GM19239 (cell line): ENCODE measurements around the gene CTSW.

ENCODE experiments used
- DNase-seq: peaks from one replicate; pipeline ENCODE4 v3.0.0; 2011; ENCODE audit warnings: low spot score; ENCODE audit not compliant: insufficient read length
- FAIRE-seq: peaks from 2 replicates; lab custom pipeline; 2011; peaks lifted over from hg19 to GRCh38; lab: Jason Lieb, UNC

Gene CTSW

GRCh38 chr11:65919573-65920371 is 40.1 kb downstream of the CTSW start:
- peak; percentile 53 for DNase-seq
- FAIRE-seq: no peak

- FAIRE-seq (no peak), DNase-seq (no peak)
Observed at GRCh38 chr11:65920372-65920802, 40.8 kb downstream of the CTSW start.

GRCh38 chr11:65921033-65921555 is 41.5 kb downstream of the CTSW start:
- DNase-seq: no peak

GRCh38 chr11:65921876-65922275 is 42.2 kb downstream of the CTSW start:
- FAIRE-seq (no peak), DNase-seq (no peak)

More at GRCh38 chr11:65921033-65921555, 41.5 kb downstream of the CTSW start:
- no peak for FAIRE-seq

- FAIRE-seq (no peak), DNase-seq (no peak)
Observed at GRCh38 chr11:65922565-65922964, 42.9 kb downstream of the CTSW start.

GRCh38 chr11:65925397-65925796 is 45.8 kb downstream of the CTSW start:
- FAIRE-seq (no peak), DNase-seq (no peak)

- peak; percentile 97 for FAIRE-seq
Observed at GRCh38 chr11:65927904-65928397, 48.3 kb downstream of the CTSW start.

GRCh38 chr11:65928667-65929066 is 49.0 kb downstream of the CTSW start:
- DNase-seq: no peak
- peak; percentile 78 for FAIRE-seq

More at GRCh38 chr11:65927904-65928397, 48.3 kb downstream of the CTSW start:
- DNase-seq: peak; percentile 83

GRCh38 chr11:65931773-65932557 is 52.3 kb downstream of the CTSW start:
- DNase-seq (no peak), FAIRE-seq (no peak)

GRCh38 chr11:65932558-65932919 is 52.9 kb downstream of the CTSW start:
- no peak for FAIRE-seq
- DNase-seq: no peak
